Naive B cell (primary cell): ENCODE measurements around the gene PRSS50. TPM values are rescaled to one million over a fixed set of nuclear protein-coding genes. Genes with fewer than 3 reads are reported as not detected.

Experiments used
- ATAC-seq, 2 donors: fragments of 150-1000 bp; cut with Tn5 transposase; 2 replicates each; pipeline ENCODE4 v1.10.0; 2021; ENCODE audit warnings: low read depth in 2 of 2, mild to moderate bottlenecking in 2 of 2, moderate library complexity in 2 of 2
- DNase-seq: peaks from one replicate; pipeline ENCODE4 v3.0.0; 2022
- H3K27ac Mint-ChIP-seq, 6 donors: one replicate each; pipeline ENCODE4 v1.8.0; 2020 to 2022; ENCODE audit warnings: mild to moderate bottlenecking in 6 of 6, mixed read lengths in 6 of 6, moderate library complexity in 5 of 6, inconsistent platforms in 2 of 6
- H3K27me3 Mint-ChIP-seq, 3 donors: one replicate each; pipeline ENCODE4 v1.8.0; 2021 to 2022; ENCODE audit warnings: mixed read lengths in 3 of 3, mild to moderate bottlenecking in 1 of 3
- H3K36me3 Mint-ChIP-seq, 2 donors: one replicate each; pipeline ENCODE4 v1.8.0; 2020 to 2022; ENCODE audit warnings: mixed read lengths in 2 of 2, inconsistent platforms in 1 of 2, mild to moderate bottlenecking in 1 of 2
- H3K4me1 Mint-ChIP-seq, 3 donors: one replicate each; pipeline ENCODE4 v1.8.0; 2020 to 2022; ENCODE audit warnings: mixed read lengths in 3 of 3, inconsistent platforms in 1 of 3, mild to moderate bottlenecking in 1 of 3, moderate library complexity in 1 of 3
- H3K4me3 Mint-ChIP-seq, 8 donors: one replicate each; pipeline ENCODE4 v1.8.0; 2020 to 2022; ENCODE audit warnings: mild to moderate bottlenecking in 8 of 8, mixed read lengths in 8 of 8, moderate library complexity in 8 of 8, inconsistent platforms in 2 of 8
- H3K9me3 Mint-ChIP-seq, 7 donors: one replicate each; pipeline ENCODE4 v1.8.0; 2020 to 2022; ENCODE audit warnings: mixed read lengths in 7 of 7, mild to moderate bottlenecking in 5 of 7, inconsistent platforms in 2 of 7, moderate library complexity in 1 of 7
- polyA plus RNA-seq, 6 donors: library from polyadenylated mRNA; unstranded; fragments of 300-500 nt; fragmentation: Illumina TruSeq; gene quantifications; one replicate each; pipeline ENCODE4 v1.2.3, GENCODE V29; 2021; ENCODE audit warnings: low read depth in 6 of 6

Gene PRSS50
- polyA plus RNA-seq, 6 donors from 2014 or later: not detected

- peaks cover 0 to 4% of the 10 kb centered on the region in 2 donors for H3K36me3 Mint-ChIP-seq
Measured at GRCh38 chr3:46719044-46719565, 1.4 kb upstream of the PRSS50 start.

DNA sequence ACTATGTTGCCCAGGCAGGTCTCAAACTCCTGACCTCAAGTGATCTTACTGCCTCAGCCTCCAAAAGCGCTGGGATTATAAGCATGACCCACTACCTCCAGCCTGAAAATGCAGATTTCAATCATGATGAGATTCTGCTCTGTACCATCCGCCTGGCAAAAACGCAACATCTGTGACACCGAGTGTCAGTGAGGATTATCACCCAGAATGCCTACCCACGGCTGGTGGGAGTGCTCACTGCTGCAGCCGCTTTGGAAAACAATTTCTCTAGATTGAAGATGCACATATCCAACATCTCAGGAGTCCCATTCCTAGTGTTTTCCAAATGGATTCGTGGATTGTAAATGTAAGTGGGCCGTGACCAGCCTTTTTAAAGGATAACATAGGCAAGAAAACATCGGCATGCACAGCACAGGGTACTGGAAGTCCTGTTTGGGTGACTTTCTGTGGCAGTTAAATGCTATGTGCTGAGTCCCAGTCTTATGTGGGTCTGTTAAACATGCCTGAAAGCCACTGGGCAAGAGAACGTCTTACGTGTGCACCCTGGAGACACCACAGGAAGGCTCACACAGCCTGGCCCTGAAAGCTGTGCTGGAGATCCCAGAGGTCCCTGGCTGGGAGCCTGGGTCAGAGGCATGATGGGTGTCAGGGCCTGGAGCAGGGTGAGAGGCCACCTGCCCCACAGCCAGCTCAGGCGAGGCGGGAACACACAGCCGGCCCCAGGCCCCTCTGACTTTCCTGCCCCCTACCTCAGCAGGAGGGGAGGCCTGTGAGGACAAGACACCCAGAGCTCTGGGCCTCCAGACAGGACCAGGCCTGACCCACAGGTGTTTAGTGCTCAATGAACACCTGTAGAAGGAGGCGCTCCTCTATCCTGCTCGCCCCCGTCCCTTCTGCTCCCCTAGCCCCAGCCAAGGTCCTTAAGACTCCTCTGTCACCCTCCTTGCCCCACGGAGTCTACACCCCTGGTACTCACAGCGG is 918 bp downstream of the PRSS50 start:
- Mint-ChIP-seq H3K36me3 (peaks cover 0 to 4% of the 10 kb centered on the region in 2 donors), H3K4me1 (peaks cover 0 to 4% (median 0%) of the 10 kb centered on the region in 3 donors), H3K27ac (no peak overlapping the region), H3K9me3 (peaks cover 0 to 7% (median 0%) of the 10 kb centered on the region in 7 donors), H3K27me3 (peaks cover 0 to 25% (median 23%) of the 10 kb centered on the region in 3 donors), H3K4me3 (no peak overlapping the region)
- ATAC-seq (no peak), DNase-seq (no peak)

More at GRCh38 chr3:46719044-46719565, 1.4 kb upstream of the PRSS50 start:
- peaks cover 0 to 25% (median 23%) of the 10 kb centered on the region in 3 donors for H3K27me3 Mint-ChIP-seq
- H3K4me1 Mint-ChIP-seq: peaks cover 0 to 4% (median 0%) of the 10 kb centered on the region in 3 donors
- DNase-seq (no peak), ATAC-seq (no peak)
- no peak overlapping the region for H3K4me3 Mint-ChIP-seq
- H3K9me3 Mint-ChIP-seq: peaks cover 0 to 7% (median 0%) of the 10 kb centered on the region in 7 donors
- peak overlapping the region in 1 of 6 donors; percentile 33 for H3K27ac Mint-ChIP-seq

- no peak overlapping the region for H3K4me3 Mint-ChIP-seq
- H3K36me3 Mint-ChIP-seq: no peaks in the 10 kb centered on the region
- DNase-seq (no peak), ATAC-seq (no peak)
- peaks cover 0 to 23% (median 18%) of the 10 kb centered on the region in 3 donors for H3K27me3 Mint-ChIP-seq
- peaks cover 0 to under 1% (median 0%) of the 10 kb centered on the region in 7 donors for H3K9me3 Mint-ChIP-seq
- peaks cover 0 to 4% (median 0%) of the 10 kb centered on the region in 3 donors for H3K4me1 Mint-ChIP-seq
- peak overlapping the region in 1 of 6 donors; percentile 79 for H3K27ac Mint-ChIP-seq
Measured at GRCh38 chr3:46715507-46716175, 2.0 kb downstream of the PRSS50 start.

DNA sequence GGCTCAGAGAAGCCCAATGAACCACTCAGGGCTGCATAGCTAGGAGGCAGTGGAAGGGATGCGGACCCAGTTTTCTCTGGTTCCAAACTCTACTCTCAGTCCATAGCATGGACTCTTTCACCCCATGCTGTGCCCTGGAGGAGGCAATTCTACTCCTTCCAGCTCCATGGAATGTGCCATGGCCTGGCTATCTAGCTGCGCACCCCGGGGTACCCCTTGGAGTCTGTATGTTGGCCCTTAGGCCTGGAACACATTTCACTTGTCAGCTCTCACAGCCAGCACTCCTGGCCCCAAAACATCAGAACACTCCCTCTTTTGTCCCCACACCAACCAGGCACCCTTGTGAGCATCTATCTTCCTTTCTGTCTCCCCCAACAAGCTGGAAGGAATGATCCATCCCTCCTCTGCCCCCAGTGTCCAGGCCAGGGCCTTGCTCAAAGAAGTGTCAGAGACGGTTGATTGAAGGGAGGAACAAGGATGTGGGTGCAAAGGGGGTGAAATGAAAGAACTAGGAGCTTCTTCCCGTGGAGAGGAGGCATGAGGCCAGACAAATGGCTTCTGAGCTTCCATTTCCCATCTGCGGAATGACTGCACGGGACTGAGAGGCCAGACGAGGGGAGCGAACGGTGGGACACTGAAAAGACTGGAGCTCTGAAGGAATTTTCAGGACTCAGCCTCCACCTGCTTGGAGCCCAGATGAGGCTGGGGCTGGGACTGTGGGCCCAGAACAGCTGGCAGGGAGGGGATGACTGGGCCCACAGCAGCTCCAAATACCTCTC is 2.8 kb downstream of the PRSS50 start:
- Mint-ChIP-seq H3K9me3 (no peaks in the 10 kb centered on the region), H3K4me3 (no peak overlapping the region), H3K27ac (no peak overlapping the region), H3K4me1 (peaks cover 0 to 4% (median 0%) of the 10 kb centered on the region in 3 donors), H3K27me3 (peaks cover 0 to 23% (median 17%) of the 10 kb centered on the region in 3 donors), H3K36me3 (no peaks in the 10 kb centered on the region)
- ATAC-seq (no peak), DNase-seq (no peak)

GRCh38 chr3:46713898-46714552 is 3.6 kb downstream of the PRSS50 start:
- H3K27me3 Mint-ChIP-seq: peaks cover 0 to 15% (median 12%) of the 10 kb centered on the region in 3 donors
- DNase-seq (no peak), ATAC-seq (no peak)
- H3K27ac Mint-ChIP-seq: no peak overlapping the region
- no peaks in the 10 kb centered on the region for H3K9me3 Mint-ChIP-seq
- no peaks in the 10 kb centered on the region for H3K36me3 Mint-ChIP-seq
- no peak overlapping the region for H3K4me3 Mint-ChIP-seq
- H3K4me1 Mint-ChIP-seq: peaks cover 0 to 4% (median 0%) of the 10 kb centered on the region in 3 donors

DNA sequence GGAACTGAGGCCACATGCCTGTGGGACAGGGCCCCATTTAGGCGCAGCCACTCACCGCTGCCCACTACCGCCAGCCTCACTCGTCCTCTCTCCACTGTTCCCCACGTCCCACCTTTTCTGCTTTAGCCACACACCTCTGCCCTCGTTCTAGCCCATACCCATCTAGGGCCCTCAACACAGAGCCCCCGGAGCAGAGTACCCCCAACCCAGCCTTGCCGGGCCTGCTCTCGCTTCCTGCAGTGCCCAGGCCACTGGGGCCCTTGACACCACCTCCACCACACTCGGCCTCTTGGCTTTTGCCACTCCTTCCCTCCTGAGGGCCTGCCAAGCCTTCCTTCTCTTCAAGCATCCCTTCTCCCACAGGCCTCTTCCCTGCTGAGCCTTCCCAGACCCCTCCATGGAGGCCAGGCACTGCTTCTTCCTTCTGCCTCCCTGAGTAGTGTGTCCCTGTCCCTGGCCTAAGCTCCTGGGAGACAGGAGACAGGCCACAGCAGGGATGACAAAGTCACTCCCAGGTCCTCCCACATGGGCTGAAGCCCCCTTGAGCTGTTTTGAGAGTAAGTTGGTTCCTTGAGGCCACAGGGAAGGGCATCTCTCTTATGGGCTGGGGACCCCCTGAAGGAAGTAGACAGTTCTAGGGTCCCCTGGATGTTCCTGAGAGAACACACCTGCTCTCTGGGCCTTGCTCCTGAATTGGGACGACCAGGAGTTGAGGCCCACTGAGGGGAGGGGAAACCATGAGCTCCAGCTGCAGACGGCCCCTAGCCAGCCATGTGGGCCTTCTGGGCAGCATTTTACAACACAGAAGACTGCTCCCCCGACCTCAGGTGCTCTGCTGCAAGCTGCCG is 4.4 kb downstream of the PRSS50 start:
- Mint-ChIP-seq H3K27me3 (peaks cover 0 to 7% (median 6%) of the 10 kb centered on the region in 3 donors), H3K9me3 (no peaks in the 10 kb centered on the region), H3K27ac (peak overlapping the region in 2 of 6 donors; percentile 61 to 86), H3K4me3 (no peak overlapping the region), H3K4me1 (peaks cover 0 to 4% (median 0%) of the 10 kb centered on the region in 3 donors), H3K36me3 (no peaks in the 10 kb centered on the region)
- DNase-seq (no peak), ATAC-seq (no peak)

- no peak for DNase-seq
Measured at GRCh38 chr3:46712191-46713049, 5.2 kb downstream of the PRSS50 start.

DNA sequence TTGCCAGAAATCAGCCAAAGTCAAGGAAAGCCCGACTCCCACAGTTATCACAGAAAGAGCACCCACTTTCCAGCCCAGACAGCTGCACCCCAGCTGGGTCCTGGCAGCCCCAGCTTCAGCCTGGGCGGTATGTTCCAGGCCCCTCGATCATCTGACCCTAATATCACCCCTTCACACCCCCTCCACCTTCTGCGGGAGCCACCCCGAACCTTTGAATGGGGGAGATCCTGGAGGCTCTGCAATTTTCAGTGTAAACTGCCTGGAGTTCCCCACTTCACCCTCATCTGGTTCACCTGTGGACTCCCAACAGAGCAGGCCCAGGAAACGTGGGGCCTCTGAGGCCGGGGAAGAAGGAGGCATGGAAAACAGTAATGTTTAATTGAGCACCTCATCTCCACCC is 5.9 kb downstream of the PRSS50 start:
- H3K9me3 Mint-ChIP-seq: no peaks in the 10 kb centered on the region
- no peaks in the 10 kb centered on the region for H3K27me3 Mint-ChIP-seq
- no peak overlapping the region for H3K27ac Mint-ChIP-seq
- no peak overlapping the region for H3K4me3 Mint-ChIP-seq
- H3K36me3 Mint-ChIP-seq: no peaks in the 10 kb centered on the region
- no peaks in the 10 kb centered on the region for H3K4me1 Mint-ChIP-seq
- ATAC-seq (no peak), DNase-seq (no peak)

More at GRCh38 chr3:46712191-46713049, 5.2 kb downstream of the PRSS50 start:
- Mint-ChIP-seq H3K4me1 (no peaks in the 10 kb centered on the region), H3K9me3 (no peaks in the 10 kb centered on the region), H3K36me3 (no peaks in the 10 kb centered on the region), H3K27ac (peak overlapping the region in 1 of 6 donors; percentile 61), H3K27me3 (no peaks in the 10 kb centered on the region), H3K4me3 (no peak overlapping the region)
- no peak for ATAC-seq

GRCh38 chr3:46711305-46711704 is 6.4 kb downstream of the PRSS50 start:
- Mint-ChIP-seq H3K9me3 (no peaks in the 10 kb centered on the region), H3K4me1 (no peaks in the 10 kb centered on the region), H3K36me3 (no peaks in the 10 kb centered on the region), H3K4me3 (no peak overlapping the region), H3K27ac (no peak overlapping the region), H3K27me3 (peaks cover 0 to 2% (median 0%) of the 10 kb centered on the region in 3 donors)
- ATAC-seq: no peak
- DNase-seq: no peak

DNA sequence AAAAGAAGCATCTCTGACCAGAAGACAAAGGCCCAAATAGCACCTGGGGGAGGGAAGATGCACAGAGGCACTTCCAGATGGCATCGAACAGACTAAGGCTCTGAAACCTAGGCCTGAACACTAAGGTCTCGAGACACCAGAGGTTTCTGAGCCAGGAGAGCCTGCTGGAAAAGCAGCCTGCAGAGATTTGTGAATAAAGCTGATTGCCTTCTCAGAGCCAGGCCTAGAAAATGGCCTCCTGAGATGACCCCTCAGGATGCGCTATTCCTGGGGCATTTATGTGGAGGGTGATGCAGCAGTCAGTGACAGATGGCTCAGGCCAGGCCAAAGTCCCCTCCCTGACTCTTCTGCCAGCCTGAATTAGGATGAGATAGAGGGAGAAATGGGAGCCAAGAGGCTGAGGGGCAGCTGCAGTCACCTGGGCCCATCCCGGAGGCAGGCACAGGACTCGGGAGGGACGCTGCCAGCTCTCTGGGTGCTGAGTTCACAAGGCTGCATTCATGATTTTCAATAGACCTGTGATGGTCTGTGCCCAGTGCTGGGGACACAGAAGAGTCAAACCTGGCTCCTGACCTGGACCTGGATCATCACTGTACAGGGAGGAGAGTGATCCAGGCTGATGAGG is 6.9 kb downstream of the PRSS50 start:
- ATAC-seq (no peak), DNase-seq (no peak)
- Mint-ChIP-seq H3K27ac (peak overlapping the region in 1 of 6 donors; percentile 34), H3K4me1 (no peaks in the 10 kb centered on the region), H3K4me3 (no peak overlapping the region), H3K36me3 (no peaks in the 10 kb centered on the region), H3K9me3 (no peaks in the 10 kb centered on the region), H3K27me3 (peaks cover 0 to 7% (median 0%) of the 10 kb centered on the region in 3 donors)

GRCh38 chr3:46710229-46710628 is 7.4 kb downstream of the PRSS50 start:
- H3K27me3 Mint-ChIP-seq: peaks cover 0 to 11% (median 0%) of the 10 kb centered on the region in 3 donors
- no peak overlapping the region for H3K4me3 Mint-ChIP-seq
- H3K4me1 Mint-ChIP-seq: no peaks in the 10 kb centered on the region
- H3K27ac Mint-ChIP-seq: no peak overlapping the region
- ATAC-seq (no peak), DNase-seq (no peak)
- no peaks in the 10 kb centered on the region for H3K9me3 Mint-ChIP-seq
- H3K36me3 Mint-ChIP-seq: no peaks in the 10 kb centered on the region
